ENCODE results near the gene RRAD. TPM values are rescaled to one million over a fixed set of nuclear protein-coding genes. Genes with fewer than 3 reads are reported as not detected.
A peak's percentile ranks its signal among the peaks of the same experiment; 100 is the strongest.

RRAD gene
- total and polyA plus RNA-seq, 2 donors (not counting 3 experiments of a cell fraction or from before 2014, with no cell fraction given) = 0.22 to 0.48 TPM

DNA sequence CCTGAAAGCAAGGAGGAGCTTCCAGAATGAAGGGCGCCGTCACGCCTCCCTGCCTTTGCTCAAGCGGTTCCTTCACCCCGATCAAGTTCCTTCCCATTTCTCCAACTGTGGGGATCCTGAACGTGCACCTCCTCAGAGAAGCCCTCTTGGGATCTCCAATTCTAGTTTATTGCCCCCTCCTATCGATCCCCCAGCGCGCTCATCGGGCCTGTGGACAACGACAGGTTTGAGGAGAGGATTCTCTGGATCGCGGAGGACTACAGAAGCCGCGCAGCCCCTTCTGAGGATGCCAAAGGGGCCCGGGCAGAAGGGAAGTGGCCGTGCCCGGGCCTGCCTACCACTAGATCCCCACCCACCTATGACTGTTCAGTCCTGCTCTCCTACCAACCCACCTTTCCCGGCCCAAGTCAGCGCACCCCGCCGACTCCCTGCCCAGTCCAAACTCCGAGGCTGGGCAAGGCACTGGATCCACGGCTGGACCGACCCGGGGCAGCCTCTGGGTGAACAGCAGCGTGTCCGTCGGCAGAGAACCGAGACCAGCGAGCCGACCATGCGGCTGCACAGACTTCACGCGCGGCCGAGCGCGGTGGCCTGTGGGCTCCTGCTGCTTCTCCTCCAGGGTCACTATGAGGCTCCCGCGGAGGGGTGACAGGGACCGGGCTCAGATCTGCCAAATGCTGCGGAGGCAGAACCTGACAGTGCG is 22.9 kb upstream of the RRAD start:
- dilution Hi-C loops (cut with MboI; ENCODE audit: extremely low pct_ligation_motif_present, low sequenced_read_pairs) (no loop called here), intact Hi-C loops (cut with micrococcal nuclease) (no loop called here)
- ChIA-PET CTCF (interaction anchor here (1.1 to 3.4 kb wide), 6 partner anchors 12 to 237 kb away, joined by 3 to 18 read pairs (median 4); partner anchors contain the start of gene CES3), POLR2A (no interaction called here)
- Histone ChIP-seq H3K4me3 (replicated peaks in 1 of 3; ENCODE audit: insufficient read depth in 1 of 3, low read depth in 1 of 3, low read length in 3 of 3) (peak overlapping the region; percentile 18 to 45 (median 33)), H3K27ac (ENCODE audit: insufficient read depth, low read depth, low read length) (no peak overlapping the region), H2AFZ (ENCODE audit: low read depth, low read length) (peak overlapping the region; percentile 72), H3K9me1 (replicated peaks; ENCODE audit: control insufficient read depth, extremely low read depth, insufficient read depth, low read length) (no peaks in the 10 kb centered on the region), H3K27me3 (ENCODE audit: control insufficient read depth in 2 of 2, insufficient read depth in 2 of 2, low read length in 2 of 2) (peaks cover 4 to 10% of the 10 kb centered on the region in 2 experiments), H3K79me2 (ENCODE audit: control insufficient read depth, insufficient read depth, low read length) (no peaks in the 10 kb centered on the region), H4K20me1 (replicated peaks; ENCODE audit: control insufficient read depth, extremely low read depth, insufficient read depth, low read length) (no peaks in the 10 kb centered on the region), H3K4me2 (ENCODE audit: insufficient read depth, low read length) (peak overlapping the region; percentile 73), H3K9me3 (replicated peaks; ENCODE audit: control insufficient read depth, insufficient read depth, low read length) (no peaks in the 10 kb centered on the region), H3K9ac (replicated peaks; ENCODE audit: extremely low read depth, insufficient read depth, low read length) (no peak overlapping the region), H3K36me3 (ENCODE audit: control insufficient read depth in 2 of 2, extremely low read depth in 1 of 2, insufficient read depth in 2 of 2, low read length in 2 of 2) (peaks cover 0 to 3% of the 10 kb centered on the region in 2 experiments), H3K4me1 (ENCODE audit: control insufficient read depth, extremely low read depth, insufficient read depth, low read length) (peaks cover 12% of the 10 kb centered on the region)
- FAIRE-seq = peak; percentile 82
- BruUV-seq (replicated peaks) = no TSS peak
- TF ChIP-seq EZH2 (IDR thresholded peaks at IDR 0.05; ENCODE audit: borderline replicate concordance, low read depth, low read length, severe bottlenecking) (peak; percentile 80), GATA2 (IDR thresholded peaks at IDR 0.05; ENCODE audit: insufficient read depth, insufficient read length, low read depth, low read length) (no peak)
- peak; percentile 18 for DNase-seq (ENCODE audit: low read depth, low spot score)

GRCh38 chr16:66947302-66948065 is 22.1 kb upstream of the RRAD start:
- dilution Hi-C loops (cut with MboI; ENCODE audit: extremely low pct_ligation_motif_present, low sequenced_read_pairs) (no loop called here), intact Hi-C loops (cut with micrococcal nuclease) (loop anchor here (1.0 kb wide), 2 partner anchors 52 to 518 kb away; no protein-coding TSS in a partner anchor)
- H3K27me3 ChIP-seq (ENCODE audit: control insufficient read depth in 2 of 2, insufficient read depth in 2 of 2, low read length in 2 of 2) = peaks cover 4 to 10% of the 10 kb centered on the region in 2 experiments
- DNase-seq (ENCODE audit: low read depth, low spot score) = peak; percentile 90
- H3K79me2 ChIP-seq (ENCODE audit: control insufficient read depth, insufficient read depth, low read length) = no peaks in the 10 kb centered on the region
- H3K4me1 ChIP-seq (ENCODE audit: control insufficient read depth, extremely low read depth, insufficient read depth, low read length) = peaks cover 12% of the 10 kb centered on the region
- POLR2A ChIA-PET = no interaction called here
- peak overlapping the region; percentile 72 for H2AFZ ChIP-seq (ENCODE audit: low read depth, low read length)
- no peak overlapping the region for H3K9ac ChIP-seq (replicated peaks; ENCODE audit: extremely low read depth, insufficient read depth, low read length)
- no peaks in the 10 kb centered on the region for H3K9me1 ChIP-seq (replicated peaks; ENCODE audit: control insufficient read depth, extremely low read depth, insufficient read depth, low read length)
- no peaks in the 10 kb centered on the region for H4K20me1 ChIP-seq (replicated peaks; ENCODE audit: control insufficient read depth, extremely low read depth, insufficient read depth, low read length)
- H3K4me3 ChIP-seq (replicated peaks in 1 of 3; ENCODE audit: insufficient read depth in 1 of 3, low read depth in 1 of 3, low read length in 3 of 3) = peak overlapping the region; percentile 18 to 45 (median 33)
- no peaks in the 10 kb centered on the region for H3K9me3 ChIP-seq (replicated peaks; ENCODE audit: control insufficient read depth, insufficient read depth, low read length)
- peaks cover 0 to 9% of the 10 kb centered on the region in 2 experiments for H3K36me3 ChIP-seq (ENCODE audit: control insufficient read depth in 2 of 2, extremely low read depth in 1 of 2, insufficient read depth in 2 of 2, low read length in 2 of 2)
- BruUV-seq (replicated peaks) = no TSS peak
- peak; percentile 97 for FAIRE-seq
- peak overlapping the region; percentile 73 for H3K4me2 ChIP-seq (ENCODE audit: insufficient read depth, low read length)
- no peak for TF ChIP-seq FOS (IDR thresholded peaks at IDR 0.05; ENCODE audit: borderline replicate concordance, insufficient read depth, low read length)
- TF ChIP-seq, protein P1, sequence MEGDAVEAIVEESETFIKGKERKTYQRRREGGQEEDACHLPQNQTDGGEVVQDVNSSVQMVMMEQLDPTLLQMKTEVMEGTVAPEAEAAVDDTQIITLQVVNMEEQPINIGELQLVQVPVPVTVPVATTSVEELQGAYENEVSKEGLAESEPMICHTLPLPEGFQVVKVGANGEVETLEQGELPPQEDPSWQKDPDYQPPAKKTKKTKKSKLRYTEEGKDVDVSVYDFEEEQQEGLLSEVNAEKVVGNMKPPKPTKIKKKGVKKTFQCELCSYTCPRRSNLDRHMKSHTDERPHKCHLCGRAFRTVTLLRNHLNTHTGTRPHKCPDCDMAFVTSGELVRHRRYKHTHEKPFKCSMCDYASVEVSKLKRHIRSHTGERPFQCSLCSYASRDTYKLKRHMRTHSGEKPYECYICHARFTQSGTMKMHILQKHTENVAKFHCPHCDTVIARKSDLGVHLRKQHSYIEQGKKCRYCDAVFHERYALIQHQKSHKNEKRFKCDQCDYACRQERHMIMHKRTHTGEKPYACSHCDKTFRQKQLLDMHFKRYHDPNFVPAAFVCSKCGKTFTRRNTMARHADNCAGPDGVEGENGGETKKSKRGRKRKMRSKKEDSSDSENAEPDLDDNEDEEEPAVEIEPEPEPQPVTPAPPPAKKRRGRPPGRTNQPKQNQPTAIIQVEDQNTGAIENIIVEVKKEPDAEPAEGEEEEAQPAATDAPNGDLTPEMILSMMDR (IDR thresholded peaks at IDR 0.05; ENCODE audit: extremely low read depth in 1 of 2, insufficient read depth in 1 of 2, low read depth in 1 of 2, low read length in 2 of 2) = peak; percentile 80 to 95
- CTCF ChIA-PET = interaction anchor here (0.9 to 3.4 kb wide), 8 partner anchors 11 to 238 kb away, joined by 3 to 18 read pairs (median 4); partner anchors contain the start of gene CES3
- no peak overlapping the region for H3K27ac ChIP-seq (ENCODE audit: insufficient read depth, low read depth, low read length)
